PFSK-1 (cell line): ENCODE data around the gene MSI2.

Experiments used
- FOXP2 ChIP-seq: optimal IDR thresholded peaks from 2 replicates; pipeline ENCODE3; 2011; ENCODE audit warnings: borderline replicate concordance, control low read depth, inconsistent platforms; ENCODE audit not compliant: insufficient read depth; ENCODE audit errors: extremely low read length, extremely low read depth
- POLR2AphosphoS5 ChIP-seq: IDR thresholded peaks from 2 replicates; pipeline ENCODE4 v1.6.1; 2012; ENCODE audit warnings: low read depth, mild to moderate bottlenecking, control low read depth, low read length, moderate library complexity
- TF ChIP-seq, protein P1 (sequence below), 2 experiments: IDR thresholded peaks; 2 replicates each; pipeline versions ENCODE4 v1.6.1 to v1.8.0; 2011 to 2012; ENCODE audit warnings: low read depth in 2 of 2, low read length in 2 of 2, control low read depth in 1 of 2, inconsistent platforms in 1 of 2, mild to moderate bottlenecking in 1 of 2, moderate library complexity in 1 of 2; ENCODE audit not compliant: insufficient read depth in 1 of 2

GRCh38 chr17:57379895-57380434, 123.6 kb downstream of the MSI2 start:
- TF ChIP-seq POLR2AphosphoS5 (no peak), FOXP2 (no peak)
- TF ChIP-seq, protein P1, sequence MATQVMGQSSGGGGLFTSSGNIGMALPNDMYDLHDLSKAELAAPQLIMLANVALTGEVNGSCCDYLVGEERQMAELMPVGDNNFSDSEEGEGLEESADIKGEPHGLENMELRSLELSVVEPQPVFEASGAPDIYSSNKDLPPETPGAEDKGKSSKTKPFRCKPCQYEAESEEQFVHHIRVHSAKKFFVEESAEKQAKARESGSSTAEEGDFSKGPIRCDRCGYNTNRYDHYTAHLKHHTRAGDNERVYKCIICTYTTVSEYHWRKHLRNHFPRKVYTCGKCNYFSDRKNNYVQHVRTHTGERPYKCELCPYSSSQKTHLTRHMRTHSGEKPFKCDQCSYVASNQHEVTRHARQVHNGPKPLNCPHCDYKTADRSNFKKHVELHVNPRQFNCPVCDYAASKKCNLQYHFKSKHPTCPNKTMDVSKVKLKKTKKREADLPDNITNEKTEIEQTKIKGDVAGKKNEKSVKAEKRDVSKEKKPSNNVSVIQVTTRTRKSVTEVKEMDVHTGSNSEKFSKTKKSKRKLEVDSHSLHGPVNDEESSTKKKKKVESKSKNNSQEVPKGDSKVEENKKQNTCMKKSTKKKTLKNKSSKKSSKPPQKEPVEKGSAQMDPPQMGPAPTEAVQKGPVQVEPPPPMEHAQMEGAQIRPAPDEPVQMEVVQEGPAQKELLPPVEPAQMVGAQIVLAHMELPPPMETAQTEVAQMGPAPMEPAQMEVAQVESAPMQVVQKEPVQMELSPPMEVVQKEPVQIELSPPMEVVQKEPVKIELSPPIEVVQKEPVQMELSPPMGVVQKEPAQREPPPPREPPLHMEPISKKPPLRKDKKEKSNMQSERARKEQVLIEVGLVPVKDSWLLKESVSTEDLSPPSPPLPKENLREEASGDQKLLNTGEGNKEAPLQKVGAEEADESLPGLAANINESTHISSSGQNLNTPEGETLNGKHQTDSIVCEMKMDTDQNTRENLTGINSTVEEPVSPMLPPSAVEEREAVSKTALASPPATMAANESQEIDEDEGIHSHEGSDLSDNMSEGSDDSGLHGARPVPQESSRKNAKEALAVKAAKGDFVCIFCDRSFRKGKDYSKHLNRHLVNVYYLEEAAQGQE (IDR thresholded peaks at IDR 0.05; ENCODE audit: insufficient read depth in 1 of 2, low read depth in 2 of 2, low read length in 2 of 2): no peak
